Measurements from ENCODE around the gene LOC128125822.

Gene LOC128125822

DNA sequence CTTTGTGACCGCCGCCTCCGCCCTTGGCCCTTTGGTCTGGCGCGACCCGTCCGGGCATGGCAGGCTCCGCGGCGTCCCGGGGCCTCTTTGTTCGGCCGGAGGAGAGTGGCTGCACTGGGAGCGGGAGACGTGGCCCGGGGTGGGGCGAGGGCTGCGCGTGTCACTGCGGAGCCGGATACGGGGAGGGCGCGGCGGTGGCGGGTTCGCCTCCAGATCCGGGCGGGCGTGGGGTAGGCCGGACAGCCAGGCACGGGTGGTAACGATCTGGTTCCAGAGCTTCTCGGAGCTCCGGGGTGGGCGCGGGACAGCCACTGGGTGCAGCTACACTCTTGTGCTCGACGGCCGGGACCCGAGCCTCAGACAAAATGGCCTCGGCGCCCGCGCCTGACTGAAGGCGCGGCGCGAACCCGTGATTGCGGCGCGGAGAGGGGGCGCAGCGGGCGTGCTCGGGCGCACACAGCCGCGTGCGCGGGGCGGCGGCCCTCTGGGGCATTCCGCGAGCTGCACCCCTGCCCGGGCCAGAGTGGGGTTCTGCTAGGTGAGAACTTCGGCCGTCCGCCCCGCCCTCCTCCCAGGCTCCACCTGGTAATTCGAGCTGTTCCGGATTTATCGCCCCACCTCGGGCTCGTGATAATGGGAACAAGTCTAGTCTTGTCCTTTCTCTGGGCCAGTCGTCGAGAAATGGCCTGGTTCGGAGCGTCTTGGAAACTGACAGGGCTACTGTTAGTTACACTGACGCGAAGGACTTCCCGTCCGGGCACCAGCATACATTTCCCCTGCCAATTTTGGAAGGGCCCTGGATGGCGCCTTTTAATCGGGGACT lies 1.0 kb downstream of the LOC128125822 start (continued):
- TF ChIP-seq KLF5 (IDR thresholded peaks at IDR 0.05; ENCODE audit: partially characterized antibody), result peak; percentile 39
- TF ChIP-seq NR2C2 (IDR thresholded peaks at IDR 0.05; ENCODE audit: borderline replicate concordance, control insufficient read depth, insufficient read length, low read depth), result no peak
- TF ChIP-seq, protein P1, sequence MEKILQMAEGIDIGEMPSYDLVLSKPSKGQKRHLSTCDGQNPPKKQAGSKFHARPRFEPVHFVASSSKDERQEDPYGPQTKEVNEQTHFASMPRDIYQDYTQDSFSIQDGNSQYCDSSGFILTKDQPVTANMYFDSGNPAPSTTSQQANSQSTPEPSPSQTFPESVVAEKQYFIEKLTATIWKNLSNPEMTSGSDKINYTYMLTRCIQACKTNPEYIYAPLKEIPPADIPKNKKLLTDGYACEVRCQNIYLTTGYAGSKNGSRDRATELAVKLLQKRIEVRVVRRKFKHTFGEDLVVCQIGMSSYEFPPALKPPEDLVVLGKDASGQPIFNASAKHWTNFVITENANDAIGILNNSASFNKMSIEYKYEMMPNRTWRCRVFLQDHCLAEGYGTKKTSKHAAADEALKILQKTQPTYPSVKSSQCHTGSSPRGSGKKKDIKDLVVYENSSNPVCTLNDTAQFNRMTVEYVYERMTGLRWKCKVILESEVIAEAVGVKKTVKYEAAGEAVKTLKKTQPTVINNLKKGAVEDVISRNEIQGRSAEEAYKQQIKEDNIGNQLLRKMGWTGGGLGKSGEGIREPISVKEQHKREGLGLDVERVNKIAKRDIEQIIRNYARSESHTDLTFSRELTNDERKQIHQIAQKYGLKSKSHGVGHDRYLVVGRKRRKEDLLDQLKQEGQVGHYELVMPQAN (conservative IDR thresholded peaks at IDR 0.05), result no peak; the same call in 1 of the 2 replicates
- TF ChIP-seq, protein P2, sequence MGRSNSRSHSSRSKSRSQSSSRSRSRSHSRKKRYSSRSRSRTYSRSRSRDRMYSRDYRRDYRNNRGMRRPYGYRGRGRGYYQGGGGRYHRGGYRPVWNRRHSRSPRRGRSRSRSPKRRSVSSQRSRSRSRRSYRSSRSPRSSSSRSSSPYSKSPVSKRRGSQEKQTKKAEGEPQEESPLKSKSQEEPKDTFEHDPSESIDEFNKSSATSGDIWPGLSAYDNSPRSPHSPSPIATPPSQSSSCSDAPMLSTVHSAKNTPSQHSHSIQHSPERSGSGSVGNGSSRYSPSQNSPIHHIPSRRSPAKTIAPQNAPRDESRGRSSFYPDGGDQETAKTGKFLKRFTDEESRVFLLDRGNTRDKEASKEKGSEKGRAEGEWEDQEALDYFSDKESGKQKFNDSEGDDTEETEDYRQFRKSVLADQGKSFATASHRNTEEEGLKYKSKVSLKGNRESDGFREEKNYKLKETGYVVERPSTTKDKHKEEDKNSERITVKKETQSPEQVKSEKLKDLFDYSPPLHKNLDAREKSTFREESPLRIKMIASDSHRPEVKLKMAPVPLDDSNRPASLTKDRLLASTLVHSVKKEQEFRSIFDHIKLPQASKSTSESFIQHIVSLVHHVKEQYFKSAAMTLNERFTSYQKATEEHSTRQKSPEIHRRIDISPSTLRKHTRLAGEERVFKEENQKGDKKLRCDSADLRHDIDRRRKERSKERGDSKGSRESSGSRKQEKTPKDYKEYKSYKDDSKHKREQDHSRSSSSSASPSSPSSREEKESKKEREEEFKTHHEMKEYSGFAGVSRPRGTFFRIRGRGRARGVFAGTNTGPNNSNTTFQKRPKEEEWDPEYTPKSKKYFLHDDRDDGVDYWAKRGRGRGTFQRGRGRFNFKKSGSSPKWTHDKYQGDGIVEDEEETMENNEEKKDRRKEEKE (IDR thresholded peaks at IDR 0.05), result 0 out of 2 replicates have a peak, but pooled peaks have one; percentile 45
- no peak for TF ChIP-seq IRF4 (IDR thresholded peaks at IDR 0.05; ENCODE audit: low read depth, low read length)
- TF ChIP-seq MYB (IDR thresholded peaks at IDR 0.05; ENCODE audit: borderline replicate concordance, low read depth, low read length), result no peak
- no peak; the same call in 1 of the 2 replicates for TF ChIP-seq SIN3A (IDR thresholded peaks at IDR 0.05; ENCODE audit: low read depth, low read length)
- TF ChIP-seq, protein P3, sequence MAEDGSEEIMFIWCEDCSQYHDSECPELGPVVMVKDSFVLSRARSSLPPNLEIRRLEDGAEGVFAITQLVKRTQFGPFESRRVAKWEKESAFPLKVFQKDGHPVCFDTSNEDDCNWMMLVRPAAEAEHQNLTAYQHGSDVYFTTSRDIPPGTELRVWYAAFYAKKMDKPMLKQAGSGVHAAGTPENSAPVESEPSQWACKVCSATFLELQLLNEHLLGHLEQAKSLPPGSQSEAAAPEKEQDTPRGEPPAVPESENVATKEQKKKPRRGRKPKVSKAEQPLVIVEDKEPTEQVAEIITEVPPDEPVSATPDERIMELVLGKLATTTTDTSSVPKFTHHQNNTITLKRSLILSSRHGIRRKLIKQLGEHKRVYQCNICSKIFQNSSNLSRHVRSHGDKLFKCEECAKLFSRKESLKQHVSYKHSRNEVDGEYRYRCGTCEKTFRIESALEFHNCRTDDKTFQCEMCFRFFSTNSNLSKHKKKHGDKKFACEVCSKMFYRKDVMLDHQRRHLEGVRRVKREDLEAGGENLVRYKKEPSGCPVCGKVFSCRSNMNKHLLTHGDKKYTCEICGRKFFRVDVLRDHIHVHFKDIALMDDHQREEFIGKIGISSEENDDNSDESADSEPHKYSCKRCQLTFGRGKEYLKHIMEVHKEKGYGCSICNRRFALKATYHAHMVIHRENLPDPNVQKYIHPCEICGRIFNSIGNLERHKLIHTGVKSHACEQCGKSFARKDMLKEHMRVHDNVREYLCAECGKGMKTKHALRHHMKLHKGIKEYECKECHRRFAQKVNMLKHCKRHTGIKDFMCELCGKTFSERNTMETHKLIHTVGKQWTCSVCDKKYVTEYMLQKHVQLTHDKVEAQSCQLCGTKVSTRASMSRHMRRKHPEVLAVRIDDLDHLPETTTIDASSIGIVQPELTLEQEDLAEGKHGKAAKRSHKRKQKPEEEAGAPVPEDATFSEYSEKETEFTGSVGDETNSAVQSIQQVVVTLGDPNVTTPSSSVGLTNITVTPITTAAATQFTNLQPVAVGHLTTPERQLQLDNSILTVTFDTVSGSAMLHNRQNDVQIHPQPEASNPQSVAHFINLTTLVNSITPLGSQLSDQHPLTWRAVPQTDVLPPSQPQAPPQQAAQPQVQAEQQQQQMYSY (CRISPR knock-in tag; IDR thresholded peaks at IDR 0.05), result no peak
- TF ChIP-seq JUNB (IDR thresholded peaks at IDR 0.05), result no peak
- no peak for TF ChIP-seq RBBP5 (conservative IDR thresholded peaks at IDR 0.05)
- TF ChIP-seq IKZF2 (IDR thresholded peaks at IDR 0.05), result peak in 1 of 2 experiments; percentile 9; a peak in 2 of 4 replicates
- TF ChIP-seq, protein P4, sequence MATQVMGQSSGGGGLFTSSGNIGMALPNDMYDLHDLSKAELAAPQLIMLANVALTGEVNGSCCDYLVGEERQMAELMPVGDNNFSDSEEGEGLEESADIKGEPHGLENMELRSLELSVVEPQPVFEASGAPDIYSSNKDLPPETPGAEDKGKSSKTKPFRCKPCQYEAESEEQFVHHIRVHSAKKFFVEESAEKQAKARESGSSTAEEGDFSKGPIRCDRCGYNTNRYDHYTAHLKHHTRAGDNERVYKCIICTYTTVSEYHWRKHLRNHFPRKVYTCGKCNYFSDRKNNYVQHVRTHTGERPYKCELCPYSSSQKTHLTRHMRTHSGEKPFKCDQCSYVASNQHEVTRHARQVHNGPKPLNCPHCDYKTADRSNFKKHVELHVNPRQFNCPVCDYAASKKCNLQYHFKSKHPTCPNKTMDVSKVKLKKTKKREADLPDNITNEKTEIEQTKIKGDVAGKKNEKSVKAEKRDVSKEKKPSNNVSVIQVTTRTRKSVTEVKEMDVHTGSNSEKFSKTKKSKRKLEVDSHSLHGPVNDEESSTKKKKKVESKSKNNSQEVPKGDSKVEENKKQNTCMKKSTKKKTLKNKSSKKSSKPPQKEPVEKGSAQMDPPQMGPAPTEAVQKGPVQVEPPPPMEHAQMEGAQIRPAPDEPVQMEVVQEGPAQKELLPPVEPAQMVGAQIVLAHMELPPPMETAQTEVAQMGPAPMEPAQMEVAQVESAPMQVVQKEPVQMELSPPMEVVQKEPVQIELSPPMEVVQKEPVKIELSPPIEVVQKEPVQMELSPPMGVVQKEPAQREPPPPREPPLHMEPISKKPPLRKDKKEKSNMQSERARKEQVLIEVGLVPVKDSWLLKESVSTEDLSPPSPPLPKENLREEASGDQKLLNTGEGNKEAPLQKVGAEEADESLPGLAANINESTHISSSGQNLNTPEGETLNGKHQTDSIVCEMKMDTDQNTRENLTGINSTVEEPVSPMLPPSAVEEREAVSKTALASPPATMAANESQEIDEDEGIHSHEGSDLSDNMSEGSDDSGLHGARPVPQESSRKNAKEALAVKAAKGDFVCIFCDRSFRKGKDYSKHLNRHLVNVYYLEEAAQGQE (IDR thresholded peaks at IDR 0.05; ENCODE audit: low read depth, low read length), result no peak
- no peak for TF ChIP-seq RAD21 (IDR thresholded peaks at IDR 0.05; ENCODE audit: insufficient read depth, low read depth, low read length)
- TF ChIP-seq NBN (IDR thresholded peaks at IDR 0.05), result peak; percentile 42; the same call in 1 of the 2 replicates
- 0 out of 2 replicates have a peak, but pooled peaks have one; percentile 4 for TF ChIP-seq PAX5 (IDR thresholded peaks at IDR 0.05; ENCODE audit: borderline replicate concordance, low read depth, low read length)
- TF ChIP-seq NFYB (IDR thresholded peaks at IDR 0.05; ENCODE audit: insufficient read depth, low read depth, low read length), result no peak
- TF ChIP-seq WRNIP1 (IDR thresholded peaks at IDR 0.05; ENCODE audit: borderline replicate concordance, low read depth, low read length), result no peak; the same call in 1 of the 2 replicates

All from GM12878 (cell line).